ENCODE measurements around the gene RANBP1. TPM values are rescaled to one million over a fixed set of nuclear protein-coding genes. Genes with fewer than 3 reads are reported as not detected.

RANBP1 gene
- total RNA-seq, 1 donor from 2014 or later, result 177 TPM

GRCh38 chr22:20090730-20091240 lies 25.1 kb upstream of the RANBP1 start:
- peaks cover 0 to 100% of the 10 kb centered on the region in 2 donors for H3K36me3 ChIP-seq

GRCh38 chr22:20091690-20092476 lies 24.0 kb upstream of the RANBP1 start:
- no peak for TF ChIP-seq POLR2A (IDR thresholded peaks at IDR 0.05)
- no peak for TF ChIP-seq CTCF (IDR thresholded peaks at IDR 0.05)
- no peak for TF ChIP-seq POLR2AphosphoS5 (IDR thresholded peaks at IDR 0.05; ENCODE audit: insufficient read depth in 1 of 2, low read depth in 1 of 2)
- Histone ChIP-seq H3K27me3 (no peaks in the 10 kb centered on the region), H3K4me1 (no peaks in the 10 kb centered on the region), H3K36me3 (peaks cover 0 to 100% of the 10 kb centered on the region in 2 donors), H3K9me3 (no peaks in the 10 kb centered on the region), H3K27ac (no peak overlapping the region), H3K4me3 (no peak overlapping the region)
- no peak for DNase-seq (ENCODE audit: extremely low spot score in 2 of 2)
- intact Hi-C loops (cut with DNase I), result no loop called here

More at GRCh38 chr22:20090730-20091240, 25.1 kb upstream of the RANBP1 start:
- no peak for DNase-seq (ENCODE audit: extremely low spot score in 2 of 2)
- H3K27me3 ChIP-seq, result no peaks in the 10 kb centered on the region
- TF ChIP-seq POLR2AphosphoS5 (IDR thresholded peaks at IDR 0.05; ENCODE audit: insufficient read depth in 1 of 2, low read depth in 1 of 2) (no peak), POLR2A (IDR thresholded peaks at IDR 0.05) (no peak), CTCF (IDR thresholded peaks at IDR 0.05) (no peak)
- no peaks in the 10 kb centered on the region for H3K4me1 ChIP-seq
- H3K27ac ChIP-seq, result no peak overlapping the region
- H3K9me3 ChIP-seq, result no peaks in the 10 kb centered on the region
- intact Hi-C loops (cut with DNase I), result no loop called here
- H3K4me3 ChIP-seq, result no peak overlapping the region

GRCh38 chr22:20092477-20092854 lies 23.4 kb upstream of the RANBP1 start:
- TF ChIP-seq POLR2A (IDR thresholded peaks at IDR 0.05) (no peak), POLR2AphosphoS5 (IDR thresholded peaks at IDR 0.05; ENCODE audit: insufficient read depth in 1 of 2, low read depth in 1 of 2) (no peak), CTCF (IDR thresholded peaks at IDR 0.05) (no peak)
- Histone ChIP-seq H3K4me1 (no peaks in the 10 kb centered on the region), H3K4me3 (no peak overlapping the region), H3K27ac (no peak overlapping the region), H3K27me3 (no peaks in the 10 kb centered on the region), H3K9me3 (no peaks in the 10 kb centered on the region), H3K36me3 (peaks cover 0 to 99% of the 10 kb centered on the region in 2 donors)
- DNase-seq (ENCODE audit: extremely low spot score in 2 of 2), result no peak
- intact Hi-C loops (cut with DNase I), result no loop called here

- Histone ChIP-seq H3K27ac (no peak overlapping the region), H3K27me3 (no peaks in the 10 kb centered on the region), H3K9me3 (no peaks in the 10 kb centered on the region), H3K36me3 (peaks cover 0 to 94% of the 10 kb centered on the region in 2 donors), H3K4me3 (no peak overlapping the region), H3K4me1 (no peaks in the 10 kb centered on the region)
- intact Hi-C loops (cut with DNase I), result no loop called here
- DNase-seq (ENCODE audit: extremely low spot score in 2 of 2), result no peak
- no peak for TF ChIP-seq POLR2A (IDR thresholded peaks at IDR 0.05)
- TF ChIP-seq CTCF (IDR thresholded peaks at IDR 0.05), result no peak
- TF ChIP-seq POLR2AphosphoS5 (IDR thresholded peaks at IDR 0.05; ENCODE audit: insufficient read depth in 1 of 2, low read depth in 1 of 2), result no peak
Measured at GRCh38 chr22:20093418-20094196, 22.3 kb upstream of the RANBP1 start.

Data from vagina (tissue), 2 donors.